ENCODE data around the gene SEMA3A. TPM values are rescaled to one million over a fixed set of nuclear protein-coding genes. Genes with fewer than 3 reads are reported as not detected.
A peak's percentile ranks its signal among the peaks of the same experiment; 100 is the strongest.

Gene SEMA3A
- total and polyA plus RNA-seq, 2 of the 13 experiments (the other 11 are each of a cell fraction or from before 2014, with no cell fraction given): 0.29 to 1.2 TPM

DNA sequence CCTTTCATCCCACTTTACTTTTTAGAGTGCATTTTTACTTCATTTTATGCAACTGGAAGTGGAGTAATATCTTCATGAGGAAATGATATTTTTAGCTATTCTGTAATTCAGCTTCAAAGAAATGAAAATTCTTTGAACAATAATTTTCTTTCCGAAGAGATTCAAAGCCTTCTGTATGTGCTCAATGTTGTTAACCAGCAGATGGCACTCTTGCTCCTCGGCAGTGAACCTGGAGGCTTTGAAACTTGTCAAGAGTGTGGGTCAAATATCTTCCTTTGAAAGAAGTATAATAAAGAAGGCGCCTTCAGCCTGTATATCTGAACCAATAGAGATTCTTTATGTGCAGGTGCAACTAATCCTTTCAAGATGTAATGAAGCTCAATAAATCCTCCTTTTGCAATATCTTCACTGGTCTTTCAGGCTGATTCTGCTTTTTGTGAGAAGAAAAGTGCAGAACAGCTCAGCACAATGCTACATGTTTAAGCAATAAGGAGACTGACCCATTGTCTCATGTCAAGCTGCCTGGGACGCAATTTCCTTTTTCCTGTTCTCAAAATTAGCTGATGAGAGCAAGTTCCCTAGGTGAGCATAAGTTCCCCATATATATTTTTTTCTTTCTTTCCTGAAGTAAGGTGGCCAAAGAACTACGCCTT, 258.4 kb downstream of the SEMA3A start:
- no peak overlapping the region for H3K9ac ChIP-seq (ENCODE audit: insufficient read depth, low read depth, low read length)
- POLR2A ChIA-PET: no interaction called here
- intact Hi-C loops (cut with micrococcal nuclease; ENCODE audit: unreplicated experiment) (loop anchor here (1.0 to 5.0 kb wide), 2 partner anchors 1087 to 1616 kb away; no protein-coding TSS in a partner anchor), in situ Hi-C loops (cut with HindIII; ENCODE audit: extremely low pct_ligation_motif_present, low pct_unique_long_range_greater_than_20kb) (loop anchor here (5.0 kb wide), 1 partner anchor 1086 kb away; no protein-coding TSS in a partner anchor)
- H2AFZ ChIP-seq (ENCODE audit: low read length): no peak overlapping the region
- H3K4me1 ChIP-seq (ENCODE audit: insufficient read depth, low read length): no peaks in the 10 kb centered on the region
- H3K9me3 ChIP-seq (ENCODE audit: low read length): no peaks in the 10 kb centered on the region
- no peaks in the 10 kb centered on the region; a peak in 1 of 5 replicates for H3K27me3 ChIP-seq (ENCODE audit: control insufficient read depth in 1 of 2, insufficient read depth in 2 of 2, low read length in 2 of 2)
- peak; percentile 79 for ATAC-seq
- DNase-seq (ENCODE audit: low spot score): peak; percentile 48
- 19% methylated on average over 5 of the region's 5 CpGs for WGBS (ENCODE audit: low lambda C conversion rate)
- no peak overlapping the region for H3K4me2 ChIP-seq (ENCODE audit: low read depth, low read length)
- CTCF ChIA-PET (ENCODE audit: low intra/inter-chr PET ratio, low total read pairs): interaction anchor here (1.1 to 2.0 kb wide), 3 partner anchors 11 to 1086 kb away, joined by 3 to 25 read pairs (median 5); no protein-coding TSS in a partner anchor
- BruUV-seq (replicated peaks): no TSS peak
- no peak overlapping the region for H3K4me3 ChIP-seq (replicated peaks in 1 of 3; ENCODE audit: insufficient read depth in 1 of 3, low read depth in 2 of 3, low read length in 3 of 3)
- no peaks in the 10 kb centered on the region for H4K20me1 ChIP-seq (ENCODE audit: insufficient read depth, low read length)
- no peak overlapping the region for H3K27ac ChIP-seq (ENCODE audit: extremely low read length, insufficient read depth, low read length)
- peak; percentile 72 for FAIRE-seq
- TF ChIP-seq, protein P1, sequence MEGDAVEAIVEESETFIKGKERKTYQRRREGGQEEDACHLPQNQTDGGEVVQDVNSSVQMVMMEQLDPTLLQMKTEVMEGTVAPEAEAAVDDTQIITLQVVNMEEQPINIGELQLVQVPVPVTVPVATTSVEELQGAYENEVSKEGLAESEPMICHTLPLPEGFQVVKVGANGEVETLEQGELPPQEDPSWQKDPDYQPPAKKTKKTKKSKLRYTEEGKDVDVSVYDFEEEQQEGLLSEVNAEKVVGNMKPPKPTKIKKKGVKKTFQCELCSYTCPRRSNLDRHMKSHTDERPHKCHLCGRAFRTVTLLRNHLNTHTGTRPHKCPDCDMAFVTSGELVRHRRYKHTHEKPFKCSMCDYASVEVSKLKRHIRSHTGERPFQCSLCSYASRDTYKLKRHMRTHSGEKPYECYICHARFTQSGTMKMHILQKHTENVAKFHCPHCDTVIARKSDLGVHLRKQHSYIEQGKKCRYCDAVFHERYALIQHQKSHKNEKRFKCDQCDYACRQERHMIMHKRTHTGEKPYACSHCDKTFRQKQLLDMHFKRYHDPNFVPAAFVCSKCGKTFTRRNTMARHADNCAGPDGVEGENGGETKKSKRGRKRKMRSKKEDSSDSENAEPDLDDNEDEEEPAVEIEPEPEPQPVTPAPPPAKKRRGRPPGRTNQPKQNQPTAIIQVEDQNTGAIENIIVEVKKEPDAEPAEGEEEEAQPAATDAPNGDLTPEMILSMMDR (CRISPR knock-in tag; IDR thresholded peaks at IDR 0.05): peak; percentile 74
- TF ChIP-seq SMC3 (IDR thresholded peaks at IDR 0.05; ENCODE audit: low read length) (peak; percentile 77), STAG1 (CRISPR knock-in tag; IDR thresholded peaks at IDR 0.05) (peak; percentile 86), RAD21 (CRISPR knock-in tag; IDR thresholded peaks at IDR 0.05) (peak; percentile 43; the same call in 1 of the 2 replicates), IRF2 (CRISPR knock-in tag; IDR thresholded peaks at IDR 0.05) (no peak), FOXA3 (CRISPR knock-in tag; IDR thresholded peaks at IDR 0.05) (no peak), ZFP82 (CRISPR knock-in tag; IDR thresholded peaks at IDR 0.05; ENCODE audit: borderline replicate concordance) (no peak), DNMT3B (CRISPR knock-in tag; conservative IDR thresholded peaks at IDR 0.05) (no peak), EHMT2 (IDR thresholded peaks at IDR 0.05; ENCODE audit: borderline replicate concordance, low read depth, low read length) (no peak), FOXP1 (IDR thresholded peaks at IDR 0.05) (no peak), FOXP1 (CRISPR knock-in tag; IDR thresholded peaks at IDR 0.05) (no peak), SP5 (CRISPR knock-in tag; IDR thresholded peaks at IDR 0.05; ENCODE audit: borderline replicate concordance, low read depth) (no peak)
- TF ChIP-seq, protein P2, sequence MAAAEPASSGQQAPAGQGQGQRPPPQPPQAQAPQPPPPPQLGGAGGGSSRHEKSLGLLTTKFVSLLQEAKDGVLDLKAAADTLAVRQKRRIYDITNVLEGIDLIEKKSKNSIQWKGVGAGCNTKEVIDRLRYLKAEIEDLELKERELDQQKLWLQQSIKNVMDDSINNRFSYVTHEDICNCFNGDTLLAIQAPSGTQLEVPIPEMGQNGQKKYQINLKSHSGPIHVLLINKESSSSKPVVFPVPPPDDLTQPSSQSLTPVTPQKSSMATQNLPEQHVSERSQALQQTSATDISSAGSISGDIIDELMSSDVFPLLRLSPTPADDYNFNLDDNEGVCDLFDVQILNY (CRISPR knock-in tag; conservative IDR thresholded peaks at IDR 0.05): no peak
- no peaks in the 10 kb centered on the region for H3K36me3 ChIP-seq (replicated peaks in 1 of 2; ENCODE audit: control insufficient read depth in 1 of 2, insufficient read depth in 2 of 2, low read length in 2 of 2)
- no peaks in the 10 kb centered on the region for H3K79me2 ChIP-seq (ENCODE audit: insufficient read depth, low read length)
